Transverse colon (tissue), 4 donors: ENCODE data around the gene SLC39A3. TPM values are rescaled to one million over a fixed set of nuclear protein-coding genes. Genes with fewer than 3 reads are reported as not detected.

ENCODE experiments used
- DNase-seq: peaks from one replicate; pipeline ENCODE4 v3.0.0-alpha.2; 2019
- H3K27ac ChIP-seq, 4 donors: fragments of 200-600 bp; sonication (generic); 2 replicates each; pipeline ENCODE4 v1.5.1; 2016 to 2018; ENCODE audit warnings: inconsistent platforms in 4 of 4
- H3K27me3 ChIP-seq: fragments of 200-600 bp; sonication (generic); 2 replicates; pipeline ENCODE4 v1.5.1; 2017; ENCODE audit warnings: inconsistent platforms
- H3K36me3 ChIP-seq, 4 donors: fragments of 200-600 bp; sonication (generic); 2 replicates each; pipeline ENCODE4 v1.5.1; 2017 to 2019; ENCODE audit warnings: inconsistent platforms in 4 of 4
- H3K4me1 ChIP-seq, 4 donors: fragments of 200-600 bp; sonication (generic); 2 replicates each; pipeline ENCODE4 v1.5.1; 2017 to 2020; ENCODE audit warnings: inconsistent platforms in 4 of 4
- H3K4me3 ChIP-seq, 4 donors: fragments of 200-600 bp; sonication (generic); 1 replicate in 1 of 4; 2 replicates in 3 of 4; pipeline versions ENCODE4 v1.5.1 to v1.6.1; 2017 to 2019; ENCODE audit warnings: inconsistent platforms in 4 of 4
- H3K9me3 ChIP-seq, 2 donors: fragments of 200-600 bp; sonication (generic); 2 replicates each; pipeline ENCODE4 v1.5.1; 2017 to 2019; ENCODE audit warnings: inconsistent platforms in 2 of 2
- CTCF ChIP-seq, 5 experiments: fragments of 200-600 bp in 3 of 5; fragments of 450-650 bp in 2 of 5; sonication (generic) in 3 of 5; IDR thresholded peaks; 1 replicate in 2 of 5; 2 replicates in 3 of 5; pipeline ENCODE4 v1.5.1; 2016 to 2017; ENCODE audit warnings: antibody characterized with exemption in 5 of 5, inconsistent platforms in 3 of 5, mild to moderate bottlenecking in 2 of 5, moderate library complexity in 1 of 5
- EP300 ChIP-seq: sonication (generic); formaldehyde crosslinking; IDR thresholded peaks from one replicate; pipeline ENCODE4 v1.6.1; 2017; ENCODE audit warnings: antibody characterized with exemption, low read depth
- POLR2A ChIP-seq: fragments of 450-650 bp; IDR thresholded peaks from one replicate; pipeline ENCODE4 v1.6.1; 2016; ENCODE audit warnings: antibody characterized with exemption, mild to moderate bottlenecking, moderate library complexity
- POLR2AphosphoS5 ChIP-seq, 3 donors: sonication (generic); formaldehyde crosslinking; IDR thresholded peaks; one replicate each; pipeline ENCODE4 v1.6.1; 2016; ENCODE audit warnings: antibody characterized with exemption in 3 of 3
- WGBS, 2 donors: methylation state at CpG; one replicate each; pipeline ENCODE4 v1.1.5; 2018; ENCODE audit warnings: low coverage in 1 of 2; 5-methylcytosine and 5-hydroxymethylcytosine counted together
- in situ Hi-C, 4 donors: fragments of 200-750 bp; cut with MboI; loops; one replicate each; pipeline versions ENCODE4 v1.15.0 to v1.15.1; 2017; ENCODE audit warnings: low sequenced_read_pairs in 3 of 4, low pct_ligation_motif_present in 1 of 4, low pct_unique_long_range_greater_than_20kb in 1 of 4
- intact Hi-C: fragments of 100-400 bp; cut with DNase I; formaldehyde crosslinking; loops from one replicate; pipeline ENCODE4 v1.15.1; 2023; ENCODE audit warnings: low total_unique reads
- total RNA-seq, 4 donors: library from RNA; depleted of rRNA; stranded (reverse); fragments of >200 nt; gene quantifications; one replicate each; pipeline ENCODE4 v1.1.0, GENCODE V29; 2016

Gene SLC39A3
- total RNA-seq, 4 donors from 2014 or later: 10.1 to 40.4 (median 24.7) TPM

- intact Hi-C loops (loop anchor here (10.0 kb wide), 1 partner anchor 758 kb away; no protein-coding TSS in a partner anchor), in situ Hi-C loops (no loop called here)
- H3K27me3 ChIP-seq: no peaks in the 10 kb centered on the region
- DNase-seq: peak; percentile 18
- peak overlapping the region; percentile 92 to 99 (median 96) for H3K27ac ChIP-seq
- WGBS, 2 donors: 0% methylated on average over 17 of the region's 24 CpGs; no CpG with 5 or more reads in 1 of the 2 donors
- H3K36me3 ChIP-seq: no peaks in the 10 kb centered on the region
- no peaks in the 10 kb centered on the region for H3K9me3 ChIP-seq
- peak overlapping the region; percentile 88 to 100 (median 98) for H3K4me3 ChIP-seq
- peaks cover 7 to 52% (median 32%) of the 10 kb centered on the region in 4 donors for H3K4me1 ChIP-seq
- TF ChIP-seq POLR2AphosphoS5 (IDR thresholded peaks at IDR 0.05): no peak
Observed at GRCh38 chr19:2782329-2782935, 42.6 kb upstream of the SLC39A3 start.

GRCh38 chr19:2780284-2780683, 40.5 kb upstream of the SLC39A3 start:
- no peak for DNase-seq
- Histone ChIP-seq H3K4me1 (peaks cover 7 to 47% (median 30%) of the 10 kb centered on the region in 4 donors), H3K4me3 (no peak overlapping the region), H3K27ac (no peak overlapping the region), H3K27me3 (no peaks in the 10 kb centered on the region), H3K36me3 (no peaks in the 10 kb centered on the region), H3K9me3 (no peaks in the 10 kb centered on the region)
- TF ChIP-seq CTCF (IDR thresholded peaks at IDR 0.05) (no peak), POLR2AphosphoS5 (IDR thresholded peaks at IDR 0.05) (no peak), EP300 (no peak), POLR2A (no peak)
- 82 to 95% methylated on average over 4 to 7 of the region's 7 CpGs for WGBS, 2 donors
- in situ Hi-C loops (no loop called here), intact Hi-C loops (loop anchor here (10.0 kb wide), 1 partner anchor 755 kb away; no protein-coding TSS in a partner anchor)

- Histone ChIP-seq H3K4me1 (peaks cover 7 to 50% (median 26%) of the 10 kb centered on the region in 4 donors), H3K27ac (peak overlapping the region in 1 of 4 donors; percentile 11), H3K9me3 (no peaks in the 10 kb centered on the region), H3K36me3 (no peaks in the 10 kb centered on the region), H3K27me3 (no peaks in the 10 kb centered on the region), H3K4me3 (no peak overlapping the region)
- no peak for TF ChIP-seq POLR2A
- TF ChIP-seq POLR2AphosphoS5 (IDR thresholded peaks at IDR 0.05): no peak
- no peak for TF ChIP-seq EP300
- no peak for TF ChIP-seq CTCF (IDR thresholded peaks at IDR 0.05)
- intact Hi-C loops (no loop called here), in situ Hi-C loops (no loop called here)
- no peak for DNase-seq
- WGBS, 2 donors: 73 to 89% methylated on average over 6 to 14 of the region's 14 CpGs
Observed at GRCh38 chr19:2779121-2779740, 39.4 kb upstream of the SLC39A3 start.

- Histone ChIP-seq H3K4me1 (peaks cover 7 to 43% (median 23%) of the 10 kb centered on the region in 4 donors), H3K27me3 (no peaks in the 10 kb centered on the region), H3K36me3 (no peaks in the 10 kb centered on the region), H3K27ac (no peak overlapping the region), H3K9me3 (no peaks in the 10 kb centered on the region), H3K4me3 (no peak overlapping the region)
- in situ Hi-C loops: no loop called here
- 86 to 93% methylated on average over 5 to 19 of the region's 19 CpGs for WGBS, 2 donors
- no peak for DNase-seq
- intact Hi-C loops: no loop called here
- TF ChIP-seq POLR2A (no peak), POLR2AphosphoS5 (IDR thresholded peaks at IDR 0.05) (no peak), CTCF (IDR thresholded peaks at IDR 0.05) (no peak), EP300 (no peak)
Observed at GRCh38 chr19:2777952-2778683, 38.3 kb upstream of the SLC39A3 start.
